Ramos (cell line): Measurements from ENCODE around the gene HIF3A.
"Not testable (repeated sequence)": the region's sequence is repeated elsewhere in the genome, so short reads cannot be mapped to it uniquely, and the experiment has no call there.

Source experiments
- in situ Hi-C: fragments of 300-500 bp; cut with MboI; formaldehyde crosslinking; loops from one replicate; pipeline ENCODE4 v1.14.3; 2022; ENCODE audit warnings: low sequenced_read_pairs; ENCODE audit not compliant: unreplicated experiment

The HIF3A gene

GRCh38 chr19:46353730-46354528 lies 57.1 kb downstream of the HIF3A start:
- in situ Hi-C loops = no loop called here

DNA sequence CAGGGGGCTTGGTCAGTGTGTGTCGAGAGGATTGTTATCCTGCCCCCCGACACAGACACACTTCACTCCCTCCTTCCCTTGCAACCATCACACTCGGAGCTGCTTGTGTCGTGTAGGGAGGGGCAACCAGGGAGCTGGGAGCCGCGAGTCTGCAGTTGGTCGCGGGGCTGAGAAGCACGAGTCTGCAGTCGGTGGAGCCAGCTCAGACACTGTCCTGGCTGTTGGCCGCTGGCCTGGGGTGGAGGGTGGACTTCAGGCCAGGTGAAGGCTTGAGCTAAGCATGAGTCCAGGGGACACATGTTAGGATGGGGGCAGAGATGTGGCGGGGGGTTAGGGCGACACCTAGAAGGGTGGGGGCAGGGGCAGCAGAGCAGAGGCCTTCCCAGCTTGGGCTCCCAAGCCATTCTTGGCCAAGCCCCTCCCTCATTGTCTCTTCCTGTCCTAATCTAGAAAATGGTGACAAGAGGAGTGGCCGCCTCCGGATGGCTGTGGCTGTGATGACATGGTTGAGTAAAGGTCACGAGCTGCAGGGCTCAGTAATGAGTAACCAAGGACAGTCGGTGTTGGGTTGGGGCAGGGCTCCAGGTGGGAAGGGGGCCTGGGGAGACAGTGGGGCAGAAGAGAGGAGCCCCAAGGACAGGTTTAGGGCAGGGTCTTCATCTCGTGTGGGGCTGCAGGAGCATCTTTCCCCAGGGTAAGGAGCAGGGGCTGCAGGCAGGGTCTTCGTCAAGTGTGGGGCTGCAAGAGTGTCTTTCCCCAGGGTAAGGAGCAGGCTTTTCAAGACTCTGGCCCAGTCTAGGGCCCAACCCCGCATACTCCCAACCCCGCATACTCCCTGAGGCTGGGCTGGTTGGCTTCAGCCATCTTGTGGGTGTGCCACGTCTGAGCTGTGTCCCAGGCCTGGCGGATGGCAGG lies 58.6 kb downstream of the HIF3A start:
- in situ Hi-C loops = no loop called here

DNA sequence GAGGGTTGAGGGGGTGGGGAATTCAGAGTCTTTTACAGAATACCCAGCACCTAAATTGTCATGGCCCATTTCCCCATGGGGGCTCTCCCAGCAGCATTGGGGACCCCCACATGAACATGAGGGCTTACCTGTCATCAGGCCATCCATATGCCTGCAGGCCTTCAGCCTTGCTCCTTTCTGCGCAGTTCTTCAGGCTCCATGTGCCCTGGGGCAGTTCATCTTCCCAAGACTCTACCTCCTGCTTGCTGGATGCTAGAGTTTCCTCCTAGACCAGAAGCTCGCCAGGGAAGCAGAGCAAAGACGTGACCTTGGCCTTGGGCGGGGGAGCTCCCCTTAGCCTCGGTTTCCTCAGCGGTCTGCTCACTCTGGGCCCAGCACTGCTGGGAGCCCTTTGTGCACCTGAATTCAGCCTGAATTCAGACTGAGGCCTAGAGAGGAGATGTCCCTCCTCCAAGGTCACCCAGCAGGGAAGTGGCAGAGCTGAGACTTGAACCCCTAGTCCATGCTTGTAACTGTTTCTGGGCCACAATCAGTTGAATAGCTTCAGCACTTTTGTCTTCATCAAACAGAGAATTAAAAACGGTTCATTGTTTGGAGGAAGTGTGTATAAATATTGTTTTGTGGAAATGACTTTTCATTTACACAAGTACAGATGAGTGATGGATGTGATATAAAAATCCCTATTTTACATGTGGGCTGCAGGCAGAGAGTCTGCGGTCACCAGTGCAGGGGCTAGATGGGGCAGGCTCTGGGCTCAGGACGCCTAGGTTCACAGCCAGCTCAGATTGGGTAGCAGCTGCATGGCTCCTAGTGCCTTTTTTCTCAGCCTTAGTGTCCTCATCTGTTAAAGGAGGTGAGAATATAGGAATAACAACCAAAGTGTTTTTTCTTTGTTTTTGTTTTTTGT lies 59.6 kb downstream of the HIF3A start:
- in situ Hi-C loops = no loop called here

DNA sequence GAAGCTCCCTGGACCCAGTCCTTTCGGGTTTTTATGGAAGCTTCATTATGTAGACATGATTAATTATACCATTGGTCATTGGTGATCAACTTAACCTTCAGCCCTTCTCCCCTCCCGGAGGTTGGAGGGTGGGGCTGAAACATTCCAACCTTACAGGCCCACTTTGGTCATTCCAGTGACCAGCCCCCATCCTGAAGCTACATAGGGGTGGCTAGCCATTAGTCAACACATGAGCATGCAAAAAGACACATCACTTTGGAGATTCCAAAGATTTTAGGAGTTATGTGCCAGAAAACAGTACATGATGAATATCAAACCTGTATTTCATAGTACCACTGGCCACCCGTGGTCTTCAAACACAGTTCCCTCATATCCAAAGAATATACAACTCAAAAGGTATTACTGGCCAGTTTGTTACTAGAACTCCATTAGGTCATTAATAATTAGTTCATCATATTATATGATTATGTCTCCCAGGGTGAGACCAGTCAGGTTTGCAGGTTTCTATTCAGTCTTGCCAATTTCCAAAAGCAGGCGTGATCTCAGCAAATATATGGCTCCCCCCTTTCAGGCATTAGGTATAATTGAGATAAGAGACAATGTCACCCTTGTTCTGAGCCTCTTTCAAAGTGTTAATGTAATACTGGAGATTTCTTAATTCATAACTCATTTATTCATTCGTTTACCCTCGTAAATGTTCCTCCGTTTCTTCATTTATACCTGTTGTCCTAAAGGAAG lies 61.2 kb downstream of the HIF3A start:
- in situ Hi-C loops = no loop called here

DNA sequence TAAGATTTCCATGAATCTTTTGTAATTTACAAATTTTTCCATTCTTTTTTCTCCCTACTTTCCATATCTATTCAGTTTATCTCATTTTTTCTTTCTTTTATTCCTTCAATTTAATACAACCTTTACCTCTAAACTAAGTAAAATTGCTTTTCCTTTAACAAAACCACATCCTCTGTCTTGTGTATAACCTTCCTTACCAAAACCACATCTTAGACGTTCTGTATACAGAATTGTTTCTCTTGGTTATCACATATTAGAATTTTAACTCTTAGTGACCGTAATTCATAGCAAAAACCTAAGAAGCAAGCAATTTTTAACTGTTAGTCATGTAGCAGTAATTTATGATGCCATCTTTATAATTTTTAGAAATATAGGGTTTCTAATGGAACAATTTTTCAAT lies 65.1 kb downstream of the HIF3A start:
- in situ Hi-C loops = no loop called here

DNA sequence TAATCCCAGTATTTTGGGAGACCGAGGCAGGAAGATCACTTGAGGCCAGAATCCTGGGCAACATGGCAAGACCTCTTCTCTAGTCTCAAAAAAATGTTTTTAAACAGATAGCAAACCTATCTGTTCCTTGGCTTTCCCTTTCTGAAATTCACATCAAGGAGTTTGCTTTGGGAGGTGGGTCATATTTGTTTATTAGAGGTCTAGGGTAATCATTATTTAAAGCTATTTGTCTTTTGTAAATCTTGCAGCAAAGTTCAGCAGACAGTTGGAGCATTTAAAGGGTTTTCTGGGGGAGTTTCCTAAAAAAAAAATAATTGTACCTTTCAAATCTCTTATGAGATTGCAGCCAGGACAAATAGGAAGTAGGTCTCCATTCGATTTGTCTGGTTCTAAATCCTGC lies 67.5 kb downstream of the HIF3A start:
- in situ Hi-C loops = no loop called here

DNA sequence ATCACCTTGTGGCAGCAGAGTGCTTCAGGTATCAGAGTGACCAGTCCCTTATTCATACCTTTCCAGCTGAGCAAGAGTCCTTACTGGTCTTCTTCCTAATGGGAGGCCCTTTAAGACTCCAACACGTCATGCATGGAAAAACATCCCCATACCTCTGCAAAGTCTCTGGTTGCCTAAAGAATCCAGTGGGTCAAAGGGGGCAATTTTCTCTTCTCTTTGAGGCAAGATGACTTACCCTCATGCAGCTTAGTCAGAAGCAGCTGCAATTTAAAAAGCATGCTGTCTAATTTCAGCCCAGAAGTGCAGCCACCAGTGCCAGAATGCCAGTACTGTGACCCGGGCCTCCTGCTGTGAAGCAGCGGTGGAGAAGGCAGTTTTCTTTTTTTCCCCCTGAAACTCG lies 68.7 kb downstream of the HIF3A start:
- in situ Hi-C loops = no loop called here

GRCh38 chr19:46366620-46367292 lies 69.9 kb downstream of the HIF3A start:
- in situ Hi-C loops = no loop called here

- in situ Hi-C loops = no loop called here
These were observed 70.6 kb downstream of the HIF3A start for GRCh38 chr19:46367426-46367825.

DNA sequence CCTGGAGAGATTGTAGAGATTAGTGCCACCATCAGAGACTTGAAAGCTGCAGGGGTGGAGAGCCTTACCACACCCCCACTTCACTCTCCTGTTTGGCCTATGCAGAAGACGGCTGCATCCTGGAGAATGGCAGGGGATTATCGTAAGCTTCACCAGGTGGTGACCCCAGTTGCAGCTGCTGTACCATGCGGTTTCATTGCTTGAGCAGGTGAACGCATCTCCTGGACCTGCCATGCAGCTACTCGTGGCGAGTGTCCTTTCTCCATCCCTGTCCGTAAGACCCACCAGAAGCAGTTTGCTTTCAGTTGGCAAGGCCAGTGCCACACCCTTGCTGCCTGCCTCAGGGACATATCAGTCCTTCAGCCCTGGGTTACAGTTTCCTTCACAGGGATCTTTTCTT lies 71.3 kb downstream of the HIF3A start:
- in situ Hi-C loops = no loop called here

- in situ Hi-C loops = no loop called here
These were observed 73.0 kb downstream of the HIF3A start for GRCh38 chr19:46369817-46370216.

DNA sequence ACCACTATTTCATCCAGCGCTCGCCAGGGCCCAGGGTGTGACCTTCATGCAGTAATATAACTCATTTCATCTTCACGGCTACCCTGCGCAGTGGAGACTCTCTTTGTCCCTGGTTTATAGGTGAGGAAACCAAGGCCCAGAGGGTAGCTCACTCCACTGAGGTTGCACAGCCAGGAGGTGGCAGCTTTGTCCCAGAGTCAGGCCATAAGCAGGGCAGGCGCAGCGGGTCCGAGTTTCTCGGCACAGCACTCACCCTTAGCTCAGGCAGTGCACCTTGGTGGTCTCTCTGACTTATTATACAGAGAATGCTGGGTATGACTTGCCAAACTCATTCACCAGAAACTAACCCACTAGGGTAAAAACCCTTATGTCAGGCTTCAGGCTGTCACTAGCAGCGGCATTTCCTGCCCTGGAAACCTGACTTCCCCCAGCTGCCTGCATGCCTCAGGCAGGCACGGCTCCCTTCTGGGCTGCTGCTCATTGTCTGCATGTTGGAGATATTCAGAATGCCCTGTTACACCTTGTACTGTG lies 74.6 kb downstream of the HIF3A start:
- in situ Hi-C loops = no loop called here

DNA sequence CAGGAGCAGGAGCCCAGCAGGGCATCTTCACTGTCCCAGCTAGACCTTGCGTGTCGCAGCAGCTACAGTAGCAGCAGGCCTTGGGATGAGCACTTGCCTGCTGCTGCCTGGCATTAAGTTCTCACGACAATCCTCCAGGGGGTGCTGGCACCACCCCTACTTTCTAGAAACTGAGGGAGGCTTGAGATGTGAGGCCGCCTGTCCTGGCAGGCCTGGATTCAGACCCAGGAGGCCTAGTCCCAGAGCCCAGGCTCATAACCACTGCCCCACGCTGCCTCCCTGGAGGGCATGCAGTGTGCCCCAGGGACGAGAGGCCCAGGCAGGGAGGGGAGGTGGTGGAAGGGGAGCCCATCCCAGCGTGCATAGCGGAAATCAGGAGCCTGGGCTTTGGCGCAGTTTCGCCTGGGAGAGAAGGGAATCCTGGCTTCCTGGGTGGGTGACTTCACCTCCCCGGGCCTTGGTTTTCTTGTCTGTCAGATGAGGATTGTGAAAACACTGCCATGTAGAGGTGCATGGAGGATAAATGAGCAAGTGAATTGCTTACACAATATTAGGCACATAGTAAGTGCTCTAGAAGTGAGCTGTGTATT lies 76.2 kb downstream of the HIF3A start:
- in situ Hi-C loops = no loop called here

- in situ Hi-C loops = no loop called here
These were observed 76.9 kb downstream of the HIF3A start for GRCh38 chr19:46373491-46374359.

DNA sequence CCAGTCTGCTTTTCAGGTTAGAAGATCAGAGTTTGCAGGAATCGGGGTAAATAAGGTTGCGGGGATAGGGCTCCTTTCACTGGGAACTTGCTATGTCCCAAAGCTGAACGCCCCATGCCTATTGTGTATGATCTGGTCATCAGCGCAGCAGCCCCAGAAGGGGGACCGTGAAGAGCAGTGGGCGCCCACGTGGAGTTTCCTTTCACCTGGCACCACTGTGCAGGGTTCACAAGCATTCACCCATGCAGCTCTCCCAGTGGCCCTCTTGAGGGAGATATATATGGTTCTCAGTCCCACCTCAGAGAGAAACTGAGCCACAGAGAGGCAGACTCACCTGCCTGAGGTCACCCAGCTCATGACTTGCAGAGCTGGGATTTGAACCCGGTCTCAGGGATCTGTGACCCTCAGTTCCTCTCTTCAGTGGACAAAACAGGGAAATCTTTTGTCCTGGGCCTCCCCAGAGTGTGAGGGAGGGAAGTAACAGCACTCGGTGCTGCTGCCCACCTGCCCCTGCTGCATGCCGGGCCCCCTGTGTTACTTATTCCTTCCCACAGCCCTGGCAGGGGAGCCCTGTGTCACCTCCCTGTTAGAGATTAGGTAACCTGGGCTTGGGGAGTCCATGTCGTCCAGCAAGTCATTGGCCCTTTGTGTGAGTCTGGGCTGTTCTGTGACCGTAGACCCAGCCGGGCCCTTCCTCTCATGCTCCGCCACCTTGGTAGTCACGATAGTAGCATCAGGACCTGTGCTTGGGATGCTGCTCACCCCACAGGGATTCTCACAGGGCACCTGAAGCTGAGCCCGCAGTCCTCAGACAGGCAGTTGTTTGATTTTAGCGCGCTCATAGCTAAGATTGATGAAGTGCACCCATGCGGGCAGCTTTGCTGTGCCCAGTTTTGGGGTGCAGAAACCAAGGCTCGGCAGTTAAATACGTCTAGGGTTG lies 78.0 kb downstream of the HIF3A start:
- in situ Hi-C loops = no loop called here

DNA sequence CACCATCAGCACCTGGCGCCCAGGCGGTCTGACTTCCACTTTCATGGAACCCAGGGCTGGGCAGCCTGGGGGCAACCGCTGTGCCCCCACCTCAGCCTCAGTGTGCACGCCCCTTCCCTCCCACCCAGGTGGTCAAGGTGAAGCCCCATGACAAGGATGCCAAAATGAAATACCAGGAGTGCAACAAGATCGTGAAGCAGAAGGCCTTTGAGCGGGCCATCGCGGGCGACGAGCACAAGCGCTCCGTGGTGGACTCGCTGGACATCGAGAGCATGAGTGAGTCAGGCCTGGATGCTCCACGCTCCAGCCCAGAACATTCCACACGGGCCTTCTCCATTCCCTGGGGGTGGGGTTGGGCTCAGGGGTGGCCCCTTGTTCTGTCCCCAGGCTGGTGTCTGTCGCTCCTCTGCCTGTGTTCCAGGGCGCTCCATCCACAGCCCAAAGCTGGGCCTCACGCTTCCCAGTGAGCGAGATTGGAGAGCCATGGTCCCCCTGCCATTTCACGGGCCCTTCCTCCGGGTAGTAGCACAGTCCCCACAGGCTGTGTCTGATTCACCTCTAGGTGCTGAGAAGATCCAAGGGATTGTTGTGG lies 78.7 kb downstream of the HIF3A start:
- in situ Hi-C loops = not testable (repeated sequence)
